Measurements from ENCODE around the gene NELFA. TPM values are rescaled to one million over a fixed set of nuclear protein-coding genes. Genes with fewer than 3 reads are reported as not detected.

NELFA gene
- total and polyA plus RNA-seq, 8 donors: 13.6 to 30.9 (median 19.1) TPM

DNA sequence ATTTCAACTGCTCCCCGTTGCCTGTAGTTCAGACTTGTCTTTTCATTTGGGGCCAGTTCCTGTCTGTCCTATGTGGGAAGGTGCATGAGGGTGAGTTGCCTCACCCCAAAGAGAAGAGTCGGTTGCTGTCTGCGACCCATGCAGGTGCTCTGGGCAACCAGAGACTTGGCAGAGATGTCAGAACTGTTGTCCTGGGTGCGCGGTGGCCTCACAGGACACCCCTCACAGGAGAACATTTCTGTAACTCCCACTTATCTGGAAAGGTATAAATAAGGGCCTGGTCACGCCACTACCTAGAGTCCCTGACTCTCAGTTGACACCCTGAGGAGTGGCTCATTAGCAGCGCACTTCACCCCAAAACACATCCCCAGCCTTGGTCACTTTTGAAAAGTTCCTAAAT, 40.6 kb upstream of the NELFA start:
- FAIRE-seq (no peak), ATAC-seq (no peak), DNase-seq (no peak)
- 88 to 90% methylated on average over 7 of the region's 7 CpGs for WGBS, 2 donors
- no peaks in the 10 kb centered on the region for H3K4me1 ChIP-seq
- no peak overlapping the region for H3K4me3 ChIP-seq
- TF ChIP-seq CTCF (IDR thresholded peaks at IDR 0.05): no peak
- intact Hi-C loops (cut with DNase I): no loop called here
- H3K9me3 ChIP-seq: no peaks in the 10 kb centered on the region
- H3K27ac ChIP-seq: no peak overlapping the region
- H3K36me3 ChIP-seq: no peaks in the 10 kb centered on the region
- no peaks in the 10 kb centered on the region for H3K27me3 ChIP-seq

DNA sequence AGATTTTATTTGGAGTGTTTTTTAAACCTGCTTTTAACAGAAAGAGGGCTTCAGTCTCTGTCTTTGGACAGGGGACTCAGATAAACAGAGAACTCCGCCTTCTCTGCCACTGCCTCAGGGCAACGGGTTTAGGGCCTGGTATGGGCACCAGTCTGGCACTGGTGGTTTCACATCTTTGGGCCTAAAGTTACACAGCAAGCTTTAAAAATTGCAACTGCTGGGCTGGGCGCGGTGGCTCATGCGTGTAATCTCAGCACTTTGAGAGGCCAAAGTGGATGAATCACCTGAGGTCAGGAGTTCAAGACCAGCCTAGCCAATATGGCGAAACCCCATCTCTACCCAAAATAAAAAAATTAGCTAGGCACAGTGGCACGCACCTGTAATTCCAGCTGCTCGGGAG, 40.1 kb upstream of the NELFA start:
- H3K4me1 ChIP-seq: no peaks in the 10 kb centered on the region
- H3K9me3 ChIP-seq: no peaks in the 10 kb centered on the region
- DNase-seq (no peak), FAIRE-seq (no peak), ATAC-seq (no peak)
- intact Hi-C loops (cut with DNase I): no loop called here
- WGBS, 2 donors: 93% methylated on average over 8 of the region's 8 CpGs
- no peak for TF ChIP-seq CTCF (IDR thresholded peaks at IDR 0.05)
- no peaks in the 10 kb centered on the region for H3K27me3 ChIP-seq
- H3K36me3 ChIP-seq: no peaks in the 10 kb centered on the region
- H3K4me3 ChIP-seq: no peak overlapping the region
- no peak overlapping the region for H3K27ac ChIP-seq

- WGBS, 2 donors: 88 to 92% methylated on average over 25 of the region's 25 CpGs
- DNase-seq (peak in 1 of 6 donors; percentile 68), FAIRE-seq (no peak), ATAC-seq (no peak)
- Histone ChIP-seq H3K4me3 (no peak overlapping the region), H3K27me3 (no peaks in the 10 kb centered on the region), H3K27ac (no peak overlapping the region), H3K36me3 (no peaks in the 10 kb centered on the region), H3K4me1 (no peaks in the 10 kb centered on the region), H3K9me3 (no peaks in the 10 kb centered on the region)
- no peak for TF ChIP-seq CTCF (IDR thresholded peaks at IDR 0.05)
- intact Hi-C loops (cut with DNase I): no loop called here
These were observed 39.2 kb upstream of the NELFA start for GRCh38 chr4:2047781-2048581.

DNA sequence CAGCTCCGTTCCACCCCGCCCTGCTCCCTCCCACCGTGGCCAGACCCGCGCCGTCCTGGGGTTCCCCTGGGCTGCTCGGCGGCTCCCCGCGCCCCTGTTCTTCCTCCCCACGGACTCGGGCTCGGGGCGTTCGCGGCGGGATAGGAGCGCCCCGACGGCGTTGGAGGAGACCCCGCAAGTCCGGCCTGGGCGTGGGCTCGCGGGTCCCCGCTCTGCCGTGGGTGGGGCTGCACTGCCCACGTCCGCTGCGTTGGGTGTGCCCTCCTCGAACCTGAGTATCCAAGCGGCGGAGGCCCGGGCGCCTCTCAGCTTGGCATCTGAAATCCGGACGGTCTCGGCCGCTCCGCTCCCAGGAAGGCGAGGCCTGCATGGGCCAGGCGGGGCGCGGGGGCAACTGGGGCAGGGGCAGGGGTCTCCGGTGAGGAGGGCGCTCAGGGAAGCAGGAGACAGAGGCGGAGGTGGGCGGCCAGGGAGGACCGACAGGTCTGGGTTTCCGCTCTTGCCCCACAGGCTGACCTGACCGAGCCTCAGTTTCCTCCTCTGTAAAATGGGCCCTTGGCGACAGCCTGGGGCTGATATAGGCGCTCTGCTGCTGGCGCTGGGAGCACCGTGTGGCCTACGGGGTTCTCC, 38.4 kb upstream of the NELFA start:
- no peak for DNase-seq

More for the DNA sequence above, 38.4 kb upstream of the NELFA start:
- no peak for ATAC-seq
- Histone ChIP-seq H3K27ac (no peak overlapping the region), H3K36me3 (no peaks in the 10 kb centered on the region), H3K27me3 (no peaks in the 10 kb centered on the region), H3K4me1 (no peaks in the 10 kb centered on the region), H3K9me3 (no peaks in the 10 kb centered on the region), H3K4me3 (no peak overlapping the region)
- FAIRE-seq: no peak
- WGBS, 2 donors: 39 to 42% methylated on average over 56 to 57 of the region's 57 CpGs
- TF ChIP-seq CTCF (IDR thresholded peaks at IDR 0.05): no peak
- intact Hi-C loops (cut with DNase I): no loop called here
